Amniotic stem cell (primary cell): ENCODE data around the gene SLC1A2.
A peak's percentile ranks its signal among the peaks of the same experiment; 100 is the strongest.

Source experiments
- DNase-seq: peaks from one replicate; lab custom pipeline; 2025; lab: John Stamatoyannopoulos, UW

SLC1A2 gene

GRCh38 chr11:35270342-35270741 is 149.0 kb downstream of the SLC1A2 start:
- DNase-seq = no peak

- peak; percentile 27 for DNase-seq
Observed at GRCh38 chr11:35267504-35267903, 151.9 kb downstream of the SLC1A2 start.

GRCh38 chr11:35265755-35266454 is 153.5 kb downstream of the SLC1A2 start:
- no peak for DNase-seq

DNA sequence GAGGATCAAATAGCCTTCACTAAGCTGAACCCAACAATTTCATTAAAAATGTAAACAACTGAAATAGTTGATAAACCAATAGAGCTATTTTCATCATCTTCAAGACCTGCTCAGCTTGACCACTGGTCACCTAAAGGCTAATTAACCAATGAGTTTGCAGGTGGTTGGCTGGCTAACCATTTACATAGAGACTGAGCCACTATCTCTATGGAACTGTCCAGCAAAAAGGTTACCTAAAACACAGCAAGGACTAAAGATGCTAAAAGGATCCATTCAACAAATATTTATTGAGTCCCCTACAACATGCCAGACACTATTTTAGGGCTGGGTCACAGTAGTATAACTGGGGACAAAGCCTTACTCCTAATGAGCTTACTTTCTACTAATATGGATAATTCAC is 156.6 kb downstream of the SLC1A2 start:
- no peak for DNase-seq

GRCh38 chr11:35262056-35262455 is 157.3 kb downstream of the SLC1A2 start:
- no peak for DNase-seq

DNA sequence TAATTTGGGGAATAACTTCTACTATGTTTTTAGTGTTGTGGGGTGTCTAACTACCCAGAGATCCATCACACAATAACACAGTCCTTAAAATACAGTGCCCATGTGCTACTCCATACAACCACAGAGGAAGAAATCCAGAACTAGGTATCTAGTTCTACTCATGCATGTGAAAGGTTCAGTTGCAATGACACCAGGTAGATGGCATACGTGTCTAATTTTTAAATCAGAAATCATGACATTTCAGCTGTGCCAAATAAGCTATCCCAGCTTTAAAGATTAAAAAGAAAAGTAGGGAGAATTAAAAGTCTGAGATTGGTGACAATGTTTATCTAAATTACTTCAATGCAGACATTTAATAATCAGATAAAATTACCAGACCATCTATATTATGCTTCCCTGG is 158.2 kb downstream of the SLC1A2 start:
- no peak for DNase-seq

DNA sequence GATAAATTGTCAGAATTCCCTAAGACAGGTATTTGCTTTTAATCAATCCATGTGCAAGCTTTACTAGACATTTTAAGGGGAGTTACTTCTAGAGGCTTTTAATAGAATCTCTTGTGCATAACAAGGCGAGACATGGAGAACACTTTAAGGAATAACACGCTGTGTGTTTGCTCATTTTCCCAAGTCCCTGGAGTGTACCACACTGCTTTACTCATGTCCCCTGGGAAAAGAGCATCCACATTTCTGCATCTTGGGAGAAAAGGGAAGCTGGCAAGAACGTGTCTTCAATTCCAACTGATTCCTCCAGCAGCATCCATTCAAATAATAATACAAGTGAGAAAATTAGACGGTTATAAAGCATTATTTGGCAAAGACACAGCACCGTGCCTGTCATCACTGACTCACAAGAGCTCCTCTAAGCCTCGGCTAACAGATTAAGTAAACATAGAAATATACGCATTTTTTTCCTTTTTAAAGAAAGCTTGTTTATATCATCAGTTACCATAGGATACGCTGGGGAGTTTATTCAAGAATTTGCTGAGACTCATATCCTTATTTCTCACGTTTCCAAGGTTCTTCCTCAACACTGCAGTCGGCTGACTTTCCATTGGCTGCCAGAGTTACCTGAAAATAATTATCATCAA is 158.9 kb downstream of the SLC1A2 start:
- DNase-seq = peak; percentile 69

- no peak for DNase-seq
Observed at GRCh38 chr11:35259529-35259928, 159.8 kb downstream of the SLC1A2 start.

DNA sequence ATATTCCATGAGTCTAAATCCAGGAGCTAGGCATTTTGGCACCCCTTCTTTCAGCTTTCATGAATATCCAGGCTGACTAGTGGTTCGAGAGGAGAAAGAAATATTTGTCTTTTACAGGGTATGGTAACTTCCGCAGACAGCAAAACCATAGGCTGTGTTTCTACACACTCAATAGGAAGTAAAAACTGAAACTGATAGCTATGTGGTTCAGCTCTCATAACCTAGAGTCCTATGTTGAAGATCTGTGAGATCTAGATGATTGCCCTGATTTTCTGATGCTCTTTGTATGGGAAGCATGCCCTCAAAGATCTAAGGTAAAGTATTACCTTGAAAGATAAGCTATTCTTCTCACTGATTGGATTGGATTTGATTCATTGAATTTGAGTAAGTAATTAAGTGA is 162.1 kb downstream of the SLC1A2 start:
- no peak for DNase-seq

GRCh38 chr11:35256296-35256695 is 163.1 kb downstream of the SLC1A2 start:
- no peak for DNase-seq

DNA sequence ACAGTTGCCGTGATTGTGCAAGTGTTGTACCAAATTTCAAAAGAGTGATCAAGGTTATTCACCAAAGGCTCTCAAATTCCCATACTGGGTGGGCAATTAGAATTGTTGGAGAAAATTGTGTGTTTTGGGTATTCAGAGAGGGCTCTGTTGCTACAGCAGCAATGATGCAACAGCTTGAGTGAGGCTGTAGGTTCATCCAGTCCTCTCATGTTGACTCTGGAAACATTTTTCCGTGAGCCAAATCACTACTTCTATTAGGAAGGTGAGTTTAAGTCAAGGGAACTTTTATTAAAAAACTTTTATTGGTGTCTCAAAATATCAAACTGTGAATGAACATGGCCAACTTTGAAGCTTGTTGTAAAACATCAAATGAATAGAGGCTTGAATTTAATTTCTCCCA is 163.8 kb downstream of the SLC1A2 start:
- DNase-seq = no peak

- DNase-seq = no peak
Observed at GRCh38 chr11:35253237-35253636, 166.1 kb downstream of the SLC1A2 start.

- no peak for DNase-seq
Observed at GRCh38 chr11:35250621-35251020, 168.7 kb downstream of the SLC1A2 start.

DNA sequence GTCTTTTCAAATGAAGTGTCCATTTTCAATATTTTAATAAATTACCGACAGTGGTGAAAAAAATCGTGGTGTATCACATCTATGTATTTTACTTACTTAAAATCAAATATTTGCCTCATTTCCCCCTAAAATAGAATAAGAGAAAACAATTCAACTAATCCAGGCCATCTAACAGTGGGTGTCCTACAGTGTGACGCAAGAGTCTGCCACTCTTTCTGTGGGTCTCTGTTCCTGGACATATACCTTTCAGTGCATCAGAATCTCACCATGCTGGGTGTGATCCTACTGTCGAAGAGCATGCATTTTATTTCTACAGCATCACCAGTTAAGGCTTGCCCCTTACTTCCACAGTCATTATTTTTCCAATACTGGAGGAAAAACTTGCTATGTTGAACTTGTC is 169.2 kb downstream of the SLC1A2 start:
- no peak for DNase-seq

DNA sequence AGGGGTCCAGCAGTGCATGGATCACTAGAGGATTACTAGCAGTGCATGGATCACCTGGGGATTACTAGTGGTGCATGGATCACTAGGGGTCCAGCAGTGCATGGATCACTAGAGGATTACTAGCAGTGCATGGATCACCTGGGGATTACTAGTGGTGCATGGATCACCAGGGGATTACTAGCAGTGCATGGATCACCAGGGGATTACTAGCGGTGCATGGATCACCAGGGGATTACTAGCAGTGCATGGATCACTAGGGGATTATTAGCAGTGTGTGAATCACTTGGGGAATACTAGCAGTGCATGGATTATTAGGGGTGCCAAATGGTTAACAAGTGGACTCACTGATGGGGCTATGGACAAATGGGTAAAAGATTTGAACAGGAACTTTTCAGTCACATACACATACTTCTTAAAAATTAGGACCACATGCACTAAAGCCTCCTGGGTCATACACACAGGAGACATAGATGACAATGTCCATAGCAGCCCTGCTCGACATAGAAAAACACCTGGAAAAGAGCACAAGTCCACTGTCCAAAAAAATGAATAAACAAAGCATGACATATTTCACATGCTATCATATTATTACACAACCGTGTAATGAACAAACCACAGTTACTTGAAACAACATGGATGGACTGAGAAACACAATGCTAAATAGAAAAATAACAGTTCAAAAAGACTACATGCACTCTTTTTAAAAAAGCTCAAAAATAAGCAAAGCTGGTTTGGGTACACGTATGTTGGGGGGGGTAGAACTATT is 170.6 kb downstream of the SLC1A2 start:
- no peak for DNase-seq

DNA sequence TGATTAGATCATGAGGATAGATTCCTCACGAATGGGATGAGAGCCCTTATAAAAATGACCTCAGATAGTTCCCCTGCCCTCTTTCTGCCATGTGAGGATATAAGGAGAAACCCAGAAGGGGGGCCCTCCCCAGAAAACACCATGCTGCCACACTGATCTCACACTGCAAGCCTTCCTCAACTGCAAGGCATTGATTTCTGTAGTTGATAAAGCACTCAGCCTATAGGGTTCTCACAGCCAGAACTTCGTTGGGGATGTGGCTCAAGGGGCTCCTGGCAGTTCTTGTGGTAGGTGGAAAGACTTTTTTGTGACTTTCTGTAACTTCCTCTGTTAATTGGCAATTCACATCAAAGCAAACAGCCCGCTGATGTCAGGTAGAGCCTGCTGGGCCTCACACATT is 171.5 kb downstream of the SLC1A2 start:
- no peak for DNase-seq

- DNase-seq = no peak
Observed at GRCh38 chr11:35247428-35247827, 171.9 kb downstream of the SLC1A2 start.

- DNase-seq = no peak
Observed at GRCh38 chr11:35246745-35247144, 172.6 kb downstream of the SLC1A2 start.

DNA sequence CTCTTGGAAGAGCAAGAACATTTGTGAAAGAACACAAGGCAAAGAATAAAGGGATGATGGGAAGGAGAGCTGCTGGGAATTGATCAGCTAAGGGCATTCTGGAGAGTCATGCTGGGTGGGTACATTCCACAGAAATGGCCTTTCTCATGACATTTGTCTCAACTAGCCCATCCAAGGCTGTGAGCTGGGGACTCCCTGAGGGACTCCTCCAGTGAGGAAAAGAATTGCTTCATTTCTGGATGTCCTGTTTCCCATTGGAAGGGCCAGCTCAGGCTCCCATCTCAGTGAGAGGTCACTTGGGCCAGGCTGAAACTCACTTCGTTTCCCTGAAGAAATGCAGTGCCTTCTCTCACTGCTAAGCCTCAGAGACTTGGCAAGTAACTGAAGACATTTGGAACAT is 173.6 kb downstream of the SLC1A2 start:
- DNase-seq = no peak

DNA sequence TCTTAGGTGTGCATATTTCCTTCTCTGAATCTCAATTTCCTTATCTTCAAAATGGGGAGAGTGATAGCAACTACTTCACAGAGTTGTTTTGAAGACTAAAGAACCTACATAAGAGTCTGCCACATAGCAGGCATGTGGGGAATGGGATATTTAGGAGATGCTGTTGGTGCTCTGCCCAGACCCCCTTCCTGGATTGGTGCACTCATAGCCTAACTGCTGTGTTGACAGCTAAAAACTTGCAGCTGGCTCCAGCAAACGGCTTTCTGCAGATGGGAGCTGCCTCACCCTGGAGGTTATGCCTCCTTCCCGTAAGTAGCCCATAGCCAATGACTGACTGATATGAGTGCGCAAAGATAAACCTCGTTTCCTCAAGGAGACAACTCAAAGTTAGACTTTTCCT is 174.3 kb downstream of the SLC1A2 start:
- no peak for DNase-seq

DNA sequence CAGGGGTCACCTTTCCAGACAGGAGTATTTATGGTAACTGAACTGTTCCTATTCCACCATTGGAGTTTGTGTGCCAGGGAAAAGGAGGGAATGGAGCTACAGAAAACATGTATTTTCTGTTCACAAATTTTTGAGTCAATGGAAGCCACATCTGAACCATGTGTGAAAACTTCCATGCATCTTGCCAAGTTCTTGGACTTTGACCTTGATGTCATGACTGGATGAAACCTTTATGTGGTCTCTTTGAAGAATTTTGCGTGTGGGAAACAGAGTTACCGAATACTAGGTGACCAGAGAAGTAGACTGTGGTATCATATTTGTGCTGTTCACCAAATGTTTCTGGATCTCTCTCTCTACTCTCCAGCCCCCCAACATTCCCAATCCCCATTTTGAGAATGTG is 175.6 kb downstream of the SLC1A2 start:
- DNase-seq = no peak

- DNase-seq = no peak
Observed at GRCh38 chr11:35242412-35243242, 176.7 kb downstream of the SLC1A2 start.
